Measurements from ENCODE around the gene B3GNT7.
"Not testable (repeated sequence)": the region's sequence is repeated elsewhere in the genome, so short reads cannot be mapped to it uniquely, and the experiment has no call there.

B3GNT7 gene, protein sequence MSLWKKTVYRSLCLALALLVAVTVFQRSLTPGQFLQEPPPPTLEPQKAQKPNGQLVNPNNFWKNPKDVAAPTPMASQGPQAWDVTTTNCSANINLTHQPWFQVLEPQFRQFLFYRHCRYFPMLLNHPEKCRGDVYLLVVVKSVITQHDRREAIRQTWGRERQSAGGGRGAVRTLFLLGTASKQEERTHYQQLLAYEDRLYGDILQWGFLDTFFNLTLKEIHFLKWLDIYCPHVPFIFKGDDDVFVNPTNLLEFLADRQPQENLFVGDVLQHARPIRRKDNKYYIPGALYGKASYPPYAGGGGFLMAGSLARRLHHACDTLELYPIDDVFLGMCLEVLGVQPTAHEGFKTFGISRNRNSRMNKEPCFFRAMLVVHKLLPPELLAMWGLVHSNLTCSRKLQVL

DNA sequence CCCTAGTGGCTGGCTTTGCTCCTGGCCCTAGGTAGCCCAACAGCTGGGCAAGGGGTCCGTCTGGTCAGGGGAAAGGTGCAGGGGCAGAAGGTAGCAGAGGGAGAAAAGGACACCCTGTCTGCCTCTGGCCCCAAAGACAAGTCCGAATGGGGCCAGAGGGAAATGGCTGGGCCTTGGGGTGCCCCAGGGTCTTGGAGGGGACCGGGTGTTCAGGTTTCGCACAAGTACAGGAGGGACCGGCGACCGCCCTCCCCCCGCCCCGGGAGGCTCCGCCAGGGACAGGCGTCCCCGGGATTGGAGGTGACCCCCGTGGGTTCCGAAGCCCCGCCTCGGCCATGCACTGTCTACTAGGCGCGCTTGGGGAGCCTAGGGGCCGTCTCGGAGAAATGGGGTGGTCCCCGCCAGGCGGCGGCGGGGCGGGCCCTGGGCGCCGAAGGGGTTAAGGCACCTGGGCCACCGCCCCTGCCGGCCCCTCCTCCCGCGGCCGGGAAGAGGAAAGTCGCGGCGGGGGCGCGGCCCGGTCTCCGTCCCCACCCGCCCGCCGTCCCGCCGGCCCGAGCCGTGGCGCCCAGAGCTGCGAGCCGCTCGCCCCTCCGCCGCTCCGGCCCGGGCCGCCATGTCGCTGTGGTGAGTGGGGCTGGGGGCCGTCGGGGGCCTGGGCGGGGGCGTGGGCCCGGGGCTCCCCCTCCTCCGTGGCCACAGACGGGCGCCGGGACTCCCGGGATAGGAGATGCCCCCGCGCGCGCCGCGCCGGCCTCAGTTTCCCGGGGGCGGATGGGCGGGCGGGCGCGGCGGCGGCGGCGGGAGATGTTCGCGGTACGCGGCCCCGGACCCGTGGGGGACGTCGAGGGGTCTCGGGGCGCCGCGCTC, at the start of gene B3GNT7:
Gene B3GNT7, plus strand, starts transcription at position 523 of the 870 bp plus-strand sequence. Its CDS starts 94 bp downstream, at position 617.
- peak; percentile 60 for DNase-seq (ENCODE audit: low spot score)

DNA sequence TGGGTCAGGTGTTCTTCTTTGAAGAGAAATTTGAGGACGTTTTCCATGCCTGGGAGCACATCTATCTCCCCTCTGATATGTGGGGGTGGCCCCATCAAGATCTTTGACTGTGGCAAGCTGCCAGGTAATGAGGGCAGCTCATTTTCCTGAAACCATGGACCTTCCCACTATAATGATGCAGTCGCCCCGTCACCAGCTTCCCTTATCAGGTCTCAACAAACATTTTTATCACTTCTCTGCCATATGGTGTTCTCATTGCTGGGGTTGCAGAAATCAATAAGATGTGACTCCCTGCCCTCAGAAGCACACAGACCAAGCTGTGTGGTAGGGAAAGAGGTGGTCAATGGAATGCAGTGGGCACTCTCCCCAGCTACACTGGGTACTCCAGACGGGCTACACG, 48.4 kb upstream of the B3GNT7 start:
- no peak for DNase-seq (ENCODE audit: low spot score)

DNA sequence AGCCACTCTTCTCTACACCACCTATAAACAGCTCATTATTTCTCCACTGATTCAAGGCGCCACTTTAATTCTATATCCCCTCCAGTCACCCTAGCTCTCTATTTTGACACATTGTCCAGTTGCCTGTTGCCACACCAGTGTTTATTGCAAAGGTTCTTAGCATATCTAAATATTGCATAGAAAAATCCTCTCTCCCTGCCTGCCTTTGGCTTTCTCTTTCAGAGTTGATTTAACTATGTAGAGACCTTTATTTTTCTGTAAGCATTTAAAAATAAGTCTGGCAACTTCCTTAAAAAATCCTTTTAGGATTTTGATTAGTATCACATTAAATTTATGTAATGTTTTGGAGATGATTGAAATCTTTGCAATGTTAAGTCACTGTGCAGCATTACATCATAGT, 47.9 kb upstream of the B3GNT7 start:
- no peak for DNase-seq (ENCODE audit: low spot score)

GRCh38 chr2:231348173-231348572, 47.3 kb upstream of the B3GNT7 start:
- DNase-seq (ENCODE audit: low spot score), result no peak

GRCh38 chr2:231348704-231349373, 46.7 kb upstream of the B3GNT7 start:
- no peak for DNase-seq (ENCODE audit: low spot score)

GRCh38 chr2:231349374-231349735, 46.2 kb upstream of the B3GNT7 start:
- DNase-seq (ENCODE audit: low spot score), result not testable (repeated sequence)

DNA sequence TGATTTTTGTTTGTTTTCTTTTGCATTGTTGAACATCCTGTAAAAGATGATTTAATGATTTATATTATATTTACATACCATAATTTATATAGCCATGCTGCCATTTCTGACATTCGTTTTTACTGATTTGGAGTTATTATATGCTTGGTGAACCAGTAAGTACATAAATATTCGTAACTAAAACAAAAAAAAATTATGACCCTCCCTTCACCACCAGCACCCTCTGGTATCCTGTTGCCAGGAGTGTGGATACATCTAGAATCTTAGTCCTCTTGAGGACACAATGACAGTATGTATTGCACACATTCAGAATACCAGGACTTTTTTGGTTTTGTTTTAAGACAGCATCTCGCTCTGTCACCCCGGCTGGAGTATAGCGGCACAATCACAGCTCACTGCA, 43.9 kb upstream of the B3GNT7 start:
- no peak for DNase-seq (ENCODE audit: low spot score)

GRCh38 chr2:231353469-231353868, 42.0 kb upstream of the B3GNT7 start:
- DNase-seq (ENCODE audit: low spot score), result no peak

GRCh38 chr2:231355508-231356465, 39.7 kb upstream of the B3GNT7 start:
- no peak for DNase-seq (ENCODE audit: low spot score)

DNA sequence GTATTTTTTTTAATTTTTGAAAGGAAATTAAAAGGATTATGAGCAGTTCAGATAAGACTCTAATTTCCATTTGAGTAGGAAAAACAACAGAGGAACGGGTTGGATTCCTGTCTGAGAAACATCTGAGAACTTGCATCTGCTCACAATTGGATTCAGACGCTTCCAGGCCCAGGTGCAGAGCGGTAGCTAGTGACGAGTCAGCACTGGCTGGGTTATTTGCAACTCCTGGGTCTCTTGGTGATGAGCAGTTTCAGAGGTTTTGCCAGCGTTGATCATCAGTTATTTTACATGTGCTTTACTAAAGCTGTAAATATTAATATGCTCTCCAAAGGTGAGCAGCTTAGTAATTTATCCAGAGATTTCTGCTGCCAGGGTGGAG, 39.1 kb upstream of the B3GNT7 start:
- no peak for DNase-seq (ENCODE audit: low spot score)

- no peak for DNase-seq (ENCODE audit: low spot score)
Observed at GRCh38 chr2:231357048-231357447, 38.5 kb upstream of the B3GNT7 start.

GRCh38 chr2:231357931-231358330, 37.6 kb upstream of the B3GNT7 start:
- DNase-seq (ENCODE audit: low spot score), result no peak

DNA sequence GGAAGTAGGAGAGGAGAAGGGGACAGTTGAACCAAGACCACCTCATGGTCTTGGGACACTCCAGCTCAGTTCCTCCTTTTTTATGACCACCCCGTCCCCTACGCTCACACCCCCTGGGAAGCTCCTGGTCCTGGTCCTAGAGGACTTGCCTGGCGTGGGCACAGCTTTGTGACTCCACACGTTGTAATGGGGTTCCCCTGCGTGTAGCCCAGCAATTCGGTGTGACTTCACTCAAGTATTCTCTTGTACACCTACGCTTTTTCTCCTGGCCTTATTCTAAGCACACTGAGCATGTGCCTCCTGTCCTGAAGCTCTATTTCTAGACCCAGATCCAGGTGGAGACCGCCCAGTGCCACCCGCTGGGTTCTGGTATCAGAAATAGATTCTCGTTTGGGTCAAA, 36.1 kb upstream of the B3GNT7 start:
- DNase-seq (ENCODE audit: low spot score), result no peak

GRCh38 chr2:231359948-231360347, 35.6 kb upstream of the B3GNT7 start:
- no peak for DNase-seq (ENCODE audit: low spot score)

- no peak for DNase-seq (ENCODE audit: low spot score)
Observed at GRCh38 chr2:231360401-231360800, 35.1 kb upstream of the B3GNT7 start.

- no peak for DNase-seq (ENCODE audit: low spot score)
Observed at GRCh38 chr2:231360881-231361371, 34.6 kb upstream of the B3GNT7 start.

- DNase-seq (ENCODE audit: low spot score), result peak; percentile 76
Observed at GRCh38 chr2:231361701-231362554, 33.6 kb upstream of the B3GNT7 start.

DNA sequence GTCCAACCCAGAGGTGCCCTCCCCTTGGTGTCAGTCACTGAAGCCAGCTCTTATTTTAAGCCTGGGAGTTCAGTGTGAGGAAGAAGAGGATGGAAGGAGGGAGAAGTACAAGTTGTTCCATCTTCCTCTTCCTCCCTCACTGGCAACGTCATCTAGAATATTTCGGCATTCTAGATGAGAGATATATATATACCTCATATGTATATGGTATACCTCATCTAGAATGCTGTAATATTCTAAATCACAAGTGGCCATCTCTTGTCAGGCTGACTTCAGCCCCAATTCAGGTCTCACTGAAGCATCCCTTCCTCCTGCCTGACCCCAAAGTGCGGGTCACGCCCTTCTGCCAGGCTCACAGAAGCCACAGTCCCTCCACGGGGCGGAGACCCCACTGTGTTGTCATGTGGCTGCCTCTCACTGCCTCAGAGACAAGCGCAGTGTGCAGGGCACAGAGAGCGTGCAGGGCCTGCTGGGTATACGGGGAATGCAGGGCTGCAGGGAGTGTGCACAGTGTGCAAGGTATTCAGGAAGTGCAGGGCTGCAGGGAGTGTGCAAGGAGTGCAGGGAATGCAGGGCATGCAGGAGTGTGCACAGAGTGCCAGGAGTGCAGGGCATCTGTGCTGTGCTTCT, 32.8 kb upstream of the B3GNT7 start:
- no peak for DNase-seq (ENCODE audit: low spot score)

DNA sequence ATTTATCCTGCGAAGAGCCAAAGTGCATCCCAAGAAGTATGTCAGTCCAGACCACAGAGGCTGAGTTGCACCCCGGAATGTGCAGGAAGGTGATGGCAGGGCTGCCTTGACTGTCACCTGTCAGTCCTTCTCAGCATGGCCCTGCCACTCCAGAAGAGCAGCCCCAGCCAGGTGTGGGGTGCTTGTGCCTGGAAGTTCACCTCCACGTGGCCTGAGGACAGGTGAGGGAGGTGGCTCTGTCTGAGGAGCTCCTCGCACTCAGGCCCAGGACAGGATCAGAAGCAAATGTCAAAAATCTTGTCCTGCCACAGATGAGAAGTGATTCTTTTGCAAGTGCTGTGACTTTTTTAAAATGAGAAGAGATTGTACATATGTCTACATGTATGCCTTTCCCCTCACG, 31.4 kb upstream of the B3GNT7 start:
- DNase-seq (ENCODE audit: low spot score), result no peak
